ENCODE data around the gene CPNE2.
"Not testable (repeated sequence)": the region's sequence is repeated elsewhere in the genome, so short reads cannot be mapped to it uniquely, and the experiment has no call there.

The CPNE2 gene

DNA sequence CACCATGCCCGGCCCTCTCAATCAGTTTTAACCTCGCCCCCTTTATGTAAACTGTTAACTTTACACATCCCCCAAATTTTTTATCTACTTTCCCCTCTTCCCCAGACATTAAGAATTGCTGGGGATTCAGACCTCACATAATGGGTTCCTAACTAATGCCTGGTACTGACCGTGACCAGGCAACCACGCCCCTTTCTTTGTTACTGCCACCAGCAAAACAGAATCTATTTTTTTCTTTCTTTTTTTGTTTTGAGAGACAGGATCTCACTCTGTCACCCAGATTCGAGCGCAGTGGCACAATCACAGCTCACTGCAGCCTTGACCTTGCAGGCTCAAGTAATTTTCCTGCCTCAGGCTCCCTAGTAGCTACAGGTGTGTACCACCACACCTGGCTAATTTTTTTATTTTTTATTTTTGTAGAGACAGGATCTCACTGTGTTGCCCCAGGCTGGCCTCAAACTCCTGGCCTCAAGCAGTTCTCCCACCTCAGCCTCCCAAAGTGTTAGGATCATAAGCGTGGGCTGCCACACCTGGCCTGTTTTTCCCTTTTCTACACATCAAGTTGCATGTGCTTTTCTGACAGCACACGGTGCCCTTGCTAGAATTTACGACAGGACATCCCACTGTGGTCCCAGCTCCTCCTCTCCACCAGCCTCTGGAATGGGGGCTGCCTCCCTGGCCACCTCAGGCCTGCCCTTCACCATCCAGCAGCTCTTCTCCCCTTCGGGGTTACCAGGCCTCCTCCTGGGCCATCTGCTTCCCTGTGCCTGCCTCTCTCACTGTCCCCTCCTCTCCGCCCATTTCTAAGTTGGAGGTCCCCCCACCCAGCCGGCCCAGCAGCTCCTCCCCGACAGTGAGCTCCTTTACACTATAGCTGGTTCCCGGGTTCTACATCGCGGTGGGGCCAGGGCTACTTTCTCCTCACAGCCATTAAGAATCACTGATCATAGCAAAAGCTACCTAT lies 10.8 kb downstream of the CPNE2 start:
- no peak for DNase-seq

DNA sequence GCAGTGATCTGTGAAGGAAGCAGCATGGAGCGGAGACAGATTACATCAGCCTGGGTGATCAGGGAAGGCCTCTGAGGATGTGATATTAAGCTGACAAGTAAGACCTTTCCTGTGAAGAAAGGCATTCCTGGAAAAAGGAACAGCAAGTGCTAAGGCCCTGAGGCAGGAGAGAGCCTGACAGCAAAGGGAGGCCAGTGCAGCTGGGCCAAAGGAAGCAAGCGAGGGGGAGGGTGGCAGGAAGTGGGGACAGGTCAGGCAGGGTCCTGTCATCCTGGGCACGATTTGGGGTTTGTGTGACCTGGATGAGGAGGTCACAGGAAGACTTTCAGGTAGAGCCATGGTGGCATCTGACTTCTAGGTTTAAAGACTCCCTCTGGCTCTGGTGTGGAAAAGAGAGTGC lies 12.3 kb downstream of the CPNE2 start:
- no peak for DNase-seq

DNA sequence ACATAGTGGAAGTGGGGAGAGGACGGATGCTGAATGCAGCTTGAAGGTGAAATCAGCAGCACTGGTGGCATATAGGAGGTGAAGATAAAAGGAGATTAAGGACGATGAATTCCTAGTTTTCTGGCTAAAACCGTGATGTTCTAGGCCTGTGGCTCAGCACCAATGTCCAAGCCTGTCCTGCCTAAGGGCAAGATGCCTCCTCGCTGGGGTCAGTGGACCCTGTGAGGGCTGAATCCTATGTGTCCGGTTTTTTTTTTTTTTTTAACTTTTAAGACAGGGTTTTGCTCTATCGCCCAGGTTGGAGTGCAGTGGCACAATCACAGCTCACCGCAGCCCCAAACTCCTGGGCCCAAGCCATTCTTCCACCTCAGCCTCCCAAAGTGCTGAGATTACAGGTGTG lies 12.8 kb downstream of the CPNE2 start:
- DNase-seq = no peak

DNA sequence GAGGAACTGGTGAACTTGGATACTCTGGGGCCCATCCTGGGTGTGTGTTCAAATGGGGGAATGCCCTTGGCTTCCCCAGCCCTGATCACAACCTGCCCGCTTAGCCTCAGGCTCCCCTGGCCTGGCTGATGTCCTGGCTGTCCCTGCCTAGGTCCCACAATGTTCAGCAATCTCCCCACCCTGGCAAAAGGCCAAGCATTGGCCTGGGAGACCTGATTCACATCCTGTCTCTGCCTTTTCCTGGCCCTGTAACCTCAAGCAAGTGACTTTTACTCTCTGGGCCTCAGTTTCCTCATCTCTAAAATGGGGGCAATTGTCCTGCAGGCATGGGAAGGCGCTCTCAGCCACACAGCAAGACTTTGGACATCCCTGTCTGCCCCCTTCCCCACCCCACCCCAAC lies 14.4 kb downstream of the CPNE2 start:
- no peak for DNase-seq

DNA sequence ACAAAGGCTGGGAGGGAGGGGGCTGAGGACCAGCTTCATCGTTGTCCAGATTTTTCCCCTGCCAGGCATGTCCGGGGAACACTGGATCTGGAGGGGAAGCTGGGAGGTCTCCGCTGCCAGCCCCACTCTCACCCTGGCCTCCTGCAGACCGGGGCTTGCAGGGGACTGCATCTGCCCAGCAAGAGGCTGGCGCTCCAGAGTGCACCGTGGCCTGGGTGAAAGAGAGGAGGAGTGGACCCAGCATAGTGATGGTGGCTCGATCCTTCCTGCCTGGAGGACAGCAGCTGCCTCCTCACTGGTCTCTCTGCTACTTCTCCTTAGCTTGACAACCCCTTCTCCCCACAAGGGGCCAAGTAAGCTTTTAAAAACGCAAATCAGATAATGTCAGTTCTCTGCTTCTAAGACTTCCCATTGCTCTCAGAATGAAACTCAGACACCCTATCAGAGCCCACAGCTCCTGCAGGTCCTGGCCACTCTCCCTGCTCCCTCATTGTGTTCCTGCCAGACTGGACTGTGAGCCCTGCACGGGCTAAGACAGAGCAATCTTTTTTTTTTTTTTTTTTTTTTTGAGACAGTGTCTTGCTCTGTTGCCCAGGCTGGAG lies 15.0 kb downstream of the CPNE2 start:
- no peak for DNase-seq

DNA sequence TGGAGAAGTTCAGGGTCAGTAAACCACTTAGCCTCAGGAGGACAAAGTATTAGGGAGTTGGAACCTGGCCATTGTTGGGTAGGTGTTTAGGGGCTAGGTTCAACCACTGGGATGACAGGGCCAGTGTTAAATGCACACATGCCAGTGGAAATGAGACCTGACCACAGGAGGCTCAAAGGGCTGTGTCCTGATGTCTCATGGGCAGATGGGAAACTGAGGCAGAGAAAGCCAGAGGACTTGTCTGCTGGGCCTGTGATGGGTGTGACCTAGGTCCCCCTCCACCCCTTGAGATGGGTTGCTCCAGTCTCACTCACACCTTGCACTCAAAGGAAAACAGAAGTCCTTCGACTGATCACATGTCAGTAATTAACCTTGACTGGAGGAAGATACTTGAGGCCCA lies 16.0 kb downstream of the CPNE2 start:
- DNase-seq = no peak

DNA sequence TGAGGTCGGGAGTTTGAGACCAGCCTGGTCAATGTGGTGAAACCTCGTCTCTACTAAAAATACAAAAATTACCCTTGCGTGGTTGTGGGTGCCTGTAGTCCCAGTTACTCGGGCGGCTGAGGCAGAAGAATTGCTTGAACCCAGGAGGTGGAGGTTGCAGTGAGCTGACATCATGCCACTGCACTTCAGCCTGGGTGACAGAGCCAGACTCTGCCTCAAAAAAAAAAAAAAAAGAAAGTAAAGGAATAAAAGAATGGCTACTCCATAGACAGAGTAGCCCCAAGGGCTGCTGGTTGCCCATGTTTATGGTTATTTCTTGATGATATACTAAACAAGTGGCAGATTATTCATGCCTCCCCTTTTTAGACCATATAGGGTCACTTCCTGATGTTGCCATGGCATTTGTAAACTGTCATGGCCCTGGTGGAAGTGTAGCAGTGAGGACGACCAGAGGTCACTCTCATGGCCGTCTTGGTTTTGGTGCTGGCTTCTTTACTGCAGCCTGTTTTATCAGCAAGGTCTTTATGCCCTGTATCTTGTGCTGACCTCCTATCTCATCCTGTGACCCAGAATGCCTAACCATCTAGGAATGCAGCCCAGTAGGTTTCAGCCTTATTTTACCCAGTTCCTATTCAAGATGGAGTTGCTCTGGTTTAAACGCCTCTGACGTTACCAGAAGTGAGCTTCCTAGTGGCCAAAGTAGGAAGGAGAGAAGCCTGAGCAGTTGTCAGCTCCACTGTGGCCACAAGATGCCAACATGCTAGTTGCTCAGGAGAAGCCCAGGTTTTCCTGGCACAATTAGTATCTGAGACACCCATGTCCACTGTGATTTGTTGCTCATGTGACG lies 17.1 kb downstream of the CPNE2 start:
- not testable (repeated sequence) for DNase-seq

DNA sequence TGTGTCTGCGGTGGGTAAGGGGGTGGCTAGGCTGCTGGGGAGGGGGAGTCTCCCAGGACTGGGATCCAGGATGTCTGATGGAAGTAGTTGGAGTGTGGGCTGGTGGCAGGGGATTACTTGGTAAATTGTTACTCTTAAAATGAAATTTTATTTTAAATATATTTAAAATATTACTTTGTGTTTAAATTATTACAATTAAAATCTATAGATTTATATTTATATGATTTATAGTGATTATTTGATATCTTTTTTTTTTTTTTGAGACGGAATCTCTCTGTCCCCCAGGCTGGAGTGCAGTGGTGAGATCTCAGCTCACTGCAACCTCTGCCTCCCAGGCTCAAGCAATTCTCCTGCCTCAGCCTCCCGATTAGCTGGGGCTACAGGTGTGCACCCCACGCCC lies 18.6 kb downstream of the CPNE2 start:
- no peak for DNase-seq

DNA sequence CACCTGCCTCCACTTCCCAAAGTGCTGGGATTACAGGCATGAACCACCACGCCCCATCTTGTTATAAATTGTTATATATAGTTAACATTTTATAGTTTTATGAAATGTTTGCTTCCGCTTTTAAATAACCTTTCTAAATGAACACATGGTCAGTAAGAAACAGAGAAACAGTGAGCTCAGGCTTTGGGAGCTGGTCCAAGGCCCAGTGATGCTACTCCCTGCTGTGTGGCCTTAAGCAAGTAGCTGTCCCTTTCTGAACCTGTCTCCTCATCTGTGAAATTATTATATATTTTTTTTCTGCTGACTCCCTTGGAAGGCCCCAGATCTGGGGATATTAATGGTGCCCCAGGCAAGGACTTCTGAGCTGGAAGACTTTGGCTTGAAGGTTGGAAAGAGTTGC lies 19.0 kb downstream of the CPNE2 start:
- DNase-seq = peak; percentile 33

DNA sequence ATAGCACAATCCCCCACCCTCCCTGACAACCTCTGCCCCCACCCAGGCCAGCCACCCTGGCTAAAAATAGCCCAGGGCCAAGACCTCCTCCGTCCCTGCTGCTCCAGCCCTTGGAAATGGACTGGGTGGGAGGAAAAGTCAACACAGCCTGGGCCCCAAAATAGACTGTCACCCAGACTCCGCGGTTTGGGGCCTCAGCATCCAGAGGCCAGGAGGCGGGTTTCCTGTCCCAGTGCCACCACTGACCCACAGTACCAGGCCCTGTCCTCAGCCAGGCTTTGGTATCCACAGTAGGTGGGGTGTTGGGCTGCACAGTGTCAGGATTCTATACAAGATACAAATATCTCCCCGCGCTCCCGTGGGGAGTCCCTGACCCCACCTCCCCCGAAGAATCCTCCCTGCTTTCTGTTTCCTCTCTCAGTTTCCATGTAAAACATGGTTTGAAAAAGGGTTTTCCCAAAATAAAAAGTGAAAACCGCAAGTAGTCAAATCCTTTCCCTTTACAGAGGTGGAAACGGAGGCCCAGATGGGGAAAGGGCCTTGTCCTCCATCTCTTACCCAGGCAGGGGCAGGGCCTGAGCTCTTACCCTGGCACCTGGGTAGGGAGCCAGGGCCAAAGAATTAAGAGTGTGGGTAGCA lies 20.1 kb downstream of the CPNE2 start:
- no peak for DNase-seq

DNA sequence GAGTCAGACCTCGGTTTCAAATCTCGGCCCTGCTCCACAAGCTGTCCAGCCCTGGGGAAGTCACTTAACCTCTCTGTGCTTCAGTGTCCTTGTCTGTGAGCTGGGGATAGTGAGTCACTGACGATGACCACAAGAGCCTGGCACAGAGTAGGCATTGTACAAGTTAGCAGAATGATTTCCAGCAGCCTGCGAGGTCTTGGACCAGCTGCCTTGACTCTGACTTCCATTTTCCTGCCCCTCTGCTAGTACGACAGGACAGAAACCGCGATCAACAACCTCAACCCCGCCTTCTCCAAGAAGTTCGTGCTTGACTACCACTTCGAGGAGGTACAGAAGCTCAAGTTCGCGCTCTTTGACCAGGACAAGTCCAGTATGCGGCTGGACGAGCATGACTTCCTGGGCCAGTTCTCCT lies 20.7 kb downstream of the CPNE2 start:
- DNase-seq = no peak

DNA sequence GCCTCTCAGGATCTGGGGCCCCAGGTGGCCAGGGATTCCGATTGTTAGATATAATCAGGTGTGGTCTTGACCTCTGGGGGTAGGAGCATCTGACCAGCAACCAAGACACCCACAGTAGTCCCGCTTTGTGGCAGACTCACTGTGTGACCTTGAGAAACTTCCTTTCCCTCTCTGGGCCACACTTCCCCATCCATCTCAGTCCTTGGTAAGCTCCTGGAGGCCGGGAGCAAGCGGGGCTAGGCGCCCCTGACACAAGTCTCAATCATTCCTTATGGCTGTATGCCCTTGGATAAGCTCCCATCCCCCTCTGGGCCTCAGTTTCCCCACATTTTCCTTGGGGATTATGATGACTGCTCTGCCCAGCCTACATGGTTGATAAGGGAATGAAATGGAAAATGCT lies 21.3 kb downstream of the CPNE2 start:
- no peak for DNase-seq

DNA sequence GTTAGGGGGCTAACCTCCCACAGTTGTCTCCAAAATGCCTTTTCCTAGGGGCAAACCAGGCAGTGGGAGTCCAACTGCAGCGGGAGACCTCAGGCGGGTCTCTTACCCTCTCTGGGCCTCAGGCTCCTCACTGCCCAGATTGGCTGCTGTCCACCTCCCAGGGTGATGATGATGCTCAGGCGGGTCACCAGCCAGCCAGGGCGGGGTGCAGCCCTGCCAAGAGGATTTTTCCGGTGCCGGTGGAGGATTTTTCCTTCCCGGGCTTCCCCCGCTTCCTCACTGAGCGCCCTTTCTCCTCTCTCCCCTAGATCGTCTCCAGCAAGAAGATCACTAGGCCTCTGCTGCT lies 22.8 kb downstream of the CPNE2 start:
- DNase-seq = no peak

DNA sequence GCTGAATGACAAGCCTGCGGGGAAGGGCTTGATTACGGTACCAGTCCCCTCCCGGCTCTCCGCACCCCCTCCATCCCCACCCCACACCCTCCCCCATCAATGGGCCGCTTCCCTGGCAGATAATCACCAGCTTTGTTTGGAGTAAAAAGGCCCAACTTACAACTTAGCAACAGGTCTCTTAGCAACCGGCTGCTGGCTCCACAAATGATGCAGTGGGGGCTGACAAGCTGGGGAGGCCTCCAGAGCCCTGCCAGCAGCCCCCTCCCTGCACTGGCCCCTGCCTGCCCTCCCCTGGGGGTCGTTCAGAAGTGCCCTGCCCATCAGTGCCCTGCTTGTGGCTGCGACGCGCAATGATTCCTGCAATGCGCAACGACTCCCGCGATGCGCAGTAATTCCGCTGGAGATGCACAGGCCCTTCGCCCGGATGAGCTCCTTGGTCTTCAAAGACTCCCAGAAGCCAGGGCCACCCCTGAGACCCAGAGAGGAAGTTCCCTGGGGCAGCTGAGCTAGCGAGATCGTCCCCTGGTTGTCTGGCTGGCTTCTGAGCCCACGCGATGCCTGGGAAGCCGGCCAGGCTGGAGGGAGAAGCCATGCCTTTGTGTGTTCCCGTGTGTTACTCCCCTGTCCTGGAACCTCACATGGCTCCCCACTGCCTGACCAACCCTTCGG lies 23.3 kb downstream of the CPNE2 start:
- DNase-seq = no peak

DNA sequence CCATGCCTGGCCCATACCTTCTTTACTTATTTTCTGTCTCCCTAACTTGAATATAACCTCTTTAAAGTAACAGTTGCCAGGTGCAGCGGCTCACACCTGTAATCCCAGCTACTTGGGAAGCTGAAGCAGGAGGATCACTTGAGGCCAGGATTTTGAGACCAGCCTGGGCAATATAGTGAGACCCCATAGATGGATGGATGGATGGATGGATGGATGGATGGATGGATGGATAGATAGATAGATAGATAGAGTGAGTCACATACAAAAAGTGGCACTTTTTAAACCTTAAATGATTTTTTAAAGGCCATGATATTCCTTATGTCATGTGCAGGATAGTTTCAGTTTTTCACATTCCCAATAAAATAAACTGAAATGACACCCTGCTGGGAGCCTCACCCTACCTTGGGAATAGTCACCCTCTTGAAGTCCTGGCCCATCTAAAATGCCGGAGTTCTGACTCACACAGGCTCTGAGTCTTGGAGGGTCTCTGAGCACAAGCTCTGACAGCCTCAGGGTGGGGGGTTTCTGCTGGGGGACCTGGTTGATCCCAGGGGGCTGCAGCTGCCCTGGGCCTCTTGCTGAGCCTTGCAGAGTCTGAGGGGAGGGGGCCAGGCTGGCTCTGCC lies 26.2 kb downstream of the CPNE2 start:
- DNase-seq = no peak

DNA sequence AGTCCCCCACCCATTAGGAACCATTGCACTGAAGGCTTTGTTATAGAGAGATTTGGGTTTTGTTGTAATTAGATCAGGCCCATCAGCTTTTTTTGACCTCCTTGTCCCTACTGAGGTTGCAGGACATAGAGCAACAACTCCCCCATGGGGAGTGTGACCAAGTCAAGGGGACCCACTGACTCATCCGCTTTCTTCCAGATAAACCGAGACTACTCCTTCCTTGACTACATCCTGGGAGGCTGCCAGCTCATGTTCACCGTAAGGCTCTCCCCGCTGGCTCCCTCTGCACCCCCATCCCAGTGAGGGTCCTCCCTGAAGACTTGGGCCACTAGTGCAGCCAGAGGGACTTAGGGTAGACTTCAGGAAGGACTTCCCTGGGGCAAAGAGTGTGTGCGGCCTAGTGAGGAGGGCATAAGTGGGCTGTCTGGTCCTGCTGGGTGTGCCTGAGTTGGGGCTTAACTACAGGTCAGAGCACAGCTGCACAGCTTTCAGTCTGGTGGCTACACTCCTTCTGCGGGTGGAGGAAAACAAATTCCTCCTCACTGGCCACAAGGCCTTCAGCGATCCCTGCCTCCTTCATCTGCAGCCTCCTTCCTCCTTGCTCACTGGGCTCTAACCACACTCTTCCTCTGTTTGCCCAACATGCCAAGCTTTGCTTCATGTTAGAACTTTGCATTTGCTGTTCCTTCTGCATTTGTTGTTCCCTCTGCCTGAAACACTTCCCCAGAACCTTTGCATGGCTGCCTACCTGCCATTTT lies 31.0 kb downstream of the CPNE2 start:
- DNase-seq = peak; percentile 59

DNA sequence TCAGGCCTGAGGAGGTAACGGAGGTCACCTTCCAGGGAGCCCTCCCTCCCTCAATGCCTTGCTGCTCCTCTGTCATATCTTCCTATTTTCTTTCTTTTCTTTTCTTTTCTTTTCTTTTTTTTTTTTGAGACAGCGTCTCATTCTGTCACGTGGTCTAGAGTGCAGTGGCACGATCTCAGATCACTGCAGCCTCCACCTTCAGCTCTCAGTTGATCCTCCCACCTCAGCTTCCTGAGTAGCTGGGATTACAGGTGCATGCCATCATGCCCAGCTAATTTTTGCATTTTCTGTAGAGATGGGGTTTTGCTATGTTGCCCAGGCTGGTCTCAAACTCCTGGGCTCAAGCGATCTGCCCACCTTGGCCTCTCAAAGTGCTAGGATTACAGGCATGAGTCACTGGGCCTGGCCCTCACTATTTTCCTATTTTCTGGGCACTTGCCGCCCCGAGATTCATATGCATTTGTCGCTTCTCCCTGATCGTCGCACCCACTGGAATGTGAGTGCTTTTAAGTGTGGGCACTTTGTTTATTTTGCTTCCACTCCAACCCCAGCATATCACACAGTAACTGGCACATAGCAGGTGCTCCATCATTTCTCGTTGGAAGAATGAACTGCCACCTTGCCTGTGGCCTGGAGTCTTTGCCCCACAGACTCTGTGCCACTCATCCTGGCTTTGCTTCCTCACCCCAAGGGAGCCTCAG lies 31.7 kb downstream of the CPNE2 start:
- no peak for DNase-seq

DNA sequence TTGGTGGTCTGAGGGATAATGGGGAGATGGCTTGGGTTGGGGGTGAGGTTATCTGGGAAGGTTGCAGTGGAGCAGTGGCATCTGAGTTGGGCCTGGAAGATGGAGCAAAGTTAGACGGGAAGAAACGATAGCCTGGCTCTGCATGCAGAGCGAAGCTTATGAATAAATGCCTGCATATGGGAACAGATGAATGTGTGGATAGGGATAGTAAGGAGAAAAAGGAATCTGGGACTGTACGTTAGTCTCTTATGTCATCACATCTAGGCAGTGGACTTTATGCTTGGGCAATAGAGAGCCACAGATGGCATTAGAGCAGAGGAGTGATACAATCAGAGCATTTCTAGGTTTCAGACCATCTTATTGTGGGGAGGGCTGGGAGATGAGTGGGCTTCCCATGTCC lies 33.0 kb downstream of the CPNE2 start:
- no peak for DNase-seq

DNA sequence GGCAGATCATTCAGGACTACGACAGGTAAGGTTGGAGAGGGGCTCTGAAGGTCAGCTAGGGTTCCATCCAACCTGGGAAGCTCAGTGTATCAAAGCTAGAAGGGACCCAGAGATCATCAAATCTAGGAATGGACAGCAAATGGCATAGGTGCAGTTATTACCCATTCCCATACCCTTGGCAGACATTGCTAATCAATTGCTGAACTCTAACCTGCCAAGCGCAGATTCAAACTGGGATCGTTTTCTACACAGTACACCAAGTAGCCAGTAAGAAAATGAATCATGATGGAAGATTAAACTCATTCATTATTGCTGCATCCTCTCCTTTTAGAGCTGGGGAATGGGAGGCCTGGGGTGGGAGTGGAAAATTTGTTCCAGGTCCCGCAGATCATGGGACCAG lies 33.6 kb downstream of the CPNE2 start:
- DNase-seq = no peak

DNA sequence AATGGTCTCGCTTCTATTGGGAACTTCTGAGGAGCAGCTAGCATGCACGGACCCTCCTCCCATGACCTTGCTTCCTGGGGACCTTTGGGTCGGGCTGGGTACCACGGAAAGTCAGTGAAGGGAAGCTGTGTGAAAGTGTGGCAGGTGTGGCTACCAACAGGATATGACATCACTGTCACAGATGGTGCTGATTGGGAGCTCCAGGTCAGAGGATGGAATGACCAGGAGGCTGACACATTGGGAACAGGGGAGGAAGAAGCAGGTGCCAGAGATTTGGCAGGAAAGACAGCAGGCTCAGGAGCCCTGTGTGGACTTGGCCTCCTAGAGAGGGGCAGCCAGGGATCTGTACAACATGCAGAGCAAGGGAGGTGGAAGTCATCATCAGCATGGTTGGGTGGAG lies 34.0 kb downstream of the CPNE2 start:
- no peak for DNase-seq

All from GF-D8 (cell line).